BJ (cell line): Measurements from ENCODE around the gene MIF. TPM values are rescaled to one million over a fixed set of nuclear protein-coding genes. Genes with fewer than 3 reads are reported as not detected.
"Not testable (repeated sequence)": the region's sequence is repeated elsewhere in the genome, so short reads cannot be mapped to it uniquely, and the experiment has no call there.

Experiments
- CTCF ChIA-PET: fragments of 350-600 bp; formaldehyde crosslinking; extraction: SDS; loops from one replicate; lab custom pipeline; 2021; ENCODE audit warnings: antibody characterized with exemption, inconsistent platforms; lab: Yijun Ruan, JAX
- POLR2A ChIA-PET: fragments of 300-600 bp; sonication (Branson Sonifier 250); formaldehyde crosslinking; extraction: SDS; loops from one replicate; lab custom pipeline; 2021; ENCODE audit warnings: antibody characterized with exemption; lab: Charles Lee
- DNase-seq: peaks from one replicate; pipeline ENCODE4 v3.0.0-alpha.2; 2011; ENCODE audit warnings: low read depth
- H3K27me3 ChIP-seq: 2 replicates; pipeline ENCODE4 v1.6.0; 2011; ENCODE audit warnings: low read length; ENCODE audit not compliant: control insufficient read depth, insufficient read depth
- H3K36me3 ChIP-seq: 2 replicates; pipeline ENCODE4 v1.5.1; 2011; ENCODE audit warnings: low read length; ENCODE audit not compliant: control insufficient read depth, insufficient read depth
- H3K4me3 ChIP-seq: 2 replicates; pipeline ENCODE4 v1.5.1; 2011; ENCODE audit warnings: low read depth, mild to moderate bottlenecking, control low read depth, low read length
- CTCF ChIP-seq: IDR thresholded peaks from 2 replicates; pipeline ENCODE4 v1.5.1; 2011; ENCODE audit warnings: low read depth, mild to moderate bottlenecking, control low read depth, inconsistent platforms, low read length, moderate library complexity; ENCODE audit not compliant: insufficient read depth
- polyA plus RNA-seq: library from polyadenylated mRNA; depleted of rRNA; stranded (reverse); fragments of >200 nt; gene quantifications from 2 replicates; pipeline ENCODE4 v1.2.3, GENCODE V29; 2011

MIF gene
- polyA plus RNA-seq, 1 experiment = 202 TPM

GRCh38 chr22:23912293-23912903 lies 18.2 kb downstream of the MIF start:
- Histone ChIP-seq H3K27me3 (no peaks in the 10 kb centered on the region), H3K36me3 (peaks cover 3% of the 10 kb centered on the region), H3K4me3 (no peak overlapping the region)
- no peak for TF ChIP-seq CTCF
- ChIA-PET CTCF (interaction anchor here (1.0 to 3.1 kb wide), 2 partner anchors 18 to 50 kb away, joined by 3 to 11 read pairs; partner anchors contain the start of gene MIF), POLR2A (no interaction called here)
- no peak for DNase-seq

- POLR2A ChIA-PET = interaction anchor here (0.7 to 1.4 kb wide), 2 partner anchors 19 to 224 kb away, joined by 3 to 4 read pairs; partner anchors contain the start of gene MIF
- Histone ChIP-seq H3K36me3 (peaks cover 3% of the 10 kb centered on the region), H3K4me3 (peak overlapping the region; percentile 55), H3K27me3 (no peaks in the 10 kb centered on the region)
- TF ChIP-seq CTCF = no peak
- CTCF ChIA-PET = interaction anchor here (0.8 to 3.1 kb wide), 4 partner anchors 9 to 146 kb away, joined by 3 to 11 read pairs (median 3); partner anchors contain the start of genes CHCHD10 and MIF
- no peak for DNase-seq
Observed at GRCh38 chr22:23913306-23913660, 19.1 kb downstream of the MIF start.

- peak overlapping the region; percentile 55 for H3K4me3 ChIP-seq
- CTCF ChIA-PET = interaction anchor here (0.8 to 3.1 kb wide), 4 partner anchors 8 to 146 kb away, joined by 3 to 11 read pairs (median 3); partner anchors contain the start of genes CHCHD10 and MIF
- peaks cover 3% of the 10 kb centered on the region for H3K36me3 ChIP-seq
- no peak for TF ChIP-seq CTCF
- peak; percentile 93 for DNase-seq
- H3K27me3 ChIP-seq = no peaks in the 10 kb centered on the region
- POLR2A ChIA-PET = interaction anchor here (0.7 to 1.4 kb wide), 2 partner anchors 20 to 224 kb away, joined by 3 to 4 read pairs; partner anchors contain the start of gene MIF
Observed at GRCh38 chr22:23913661-23914353, 19.6 kb downstream of the MIF start.

- TF ChIP-seq CTCF = no peak
Observed at GRCh38 chr22:23915290-23915689, 21.1 kb downstream of the MIF start.

GRCh38 chr22:23920267-23920611 lies 26.1 kb downstream of the MIF start:
- not testable (repeated sequence) for H3K4me3 ChIP-seq, DNase-seq, H3K27me3 ChIP-seq, H3K36me3 ChIP-seq
- CTCF ChIA-PET = interaction anchor here (0.7 to 1.9 kb wide), 2 partner anchors 10 to 47 kb away, joined by 3 to 10 read pairs; no protein-coding TSS in a partner anchor
- POLR2A ChIA-PET = interaction anchor here (0.6 kb wide), 1 partner anchor 63 kb away, joined by 10 read pairs; the partner anchor contains the start of gene SLC2A11

More at GRCh38 chr22:23915290-23915689, 21.1 kb downstream of the MIF start:
- Histone ChIP-seq H3K4me3 (no peak overlapping the region), H3K36me3 (peaks cover 3% of the 10 kb centered on the region), H3K27me3 (no peaks in the 10 kb centered on the region)
- DNase-seq = no peak
- POLR2A ChIA-PET = no interaction called here
- CTCF ChIA-PET = no interaction called here

- CTCF ChIA-PET = interaction anchor here (0.5 to 1.0 kb wide), 3 partner anchors 8 to 255 kb away, joined by 3 read pairs; no protein-coding TSS in a partner anchor
- H3K27me3 ChIP-seq, POLR2A ChIA-PET, H3K4me3 ChIP-seq, DNase-seq: not testable (repeated sequence)
- peaks cover 14% of the 10 kb centered on the region for H3K36me3 ChIP-seq
Observed at GRCh38 chr22:23921586-23922201, 27.5 kb downstream of the MIF start.
